C4-2B (cell line): ENCODE data around the gene VOPP1.

Source experiments
- ZFX ChIP-seq: fragments of 450-650 bp; IDR thresholded peaks from 2 replicates; pipeline ENCODE4 v1.6.1; 2017
- TF ChIP-seq, protein P1 (sequence below): fragments of 450-650 bp; conservative IDR thresholded peaks from 2 replicates; pipeline ENCODE4 v1.5.1; 2017; ENCODE audit warnings: mild to moderate bottlenecking

DNA sequence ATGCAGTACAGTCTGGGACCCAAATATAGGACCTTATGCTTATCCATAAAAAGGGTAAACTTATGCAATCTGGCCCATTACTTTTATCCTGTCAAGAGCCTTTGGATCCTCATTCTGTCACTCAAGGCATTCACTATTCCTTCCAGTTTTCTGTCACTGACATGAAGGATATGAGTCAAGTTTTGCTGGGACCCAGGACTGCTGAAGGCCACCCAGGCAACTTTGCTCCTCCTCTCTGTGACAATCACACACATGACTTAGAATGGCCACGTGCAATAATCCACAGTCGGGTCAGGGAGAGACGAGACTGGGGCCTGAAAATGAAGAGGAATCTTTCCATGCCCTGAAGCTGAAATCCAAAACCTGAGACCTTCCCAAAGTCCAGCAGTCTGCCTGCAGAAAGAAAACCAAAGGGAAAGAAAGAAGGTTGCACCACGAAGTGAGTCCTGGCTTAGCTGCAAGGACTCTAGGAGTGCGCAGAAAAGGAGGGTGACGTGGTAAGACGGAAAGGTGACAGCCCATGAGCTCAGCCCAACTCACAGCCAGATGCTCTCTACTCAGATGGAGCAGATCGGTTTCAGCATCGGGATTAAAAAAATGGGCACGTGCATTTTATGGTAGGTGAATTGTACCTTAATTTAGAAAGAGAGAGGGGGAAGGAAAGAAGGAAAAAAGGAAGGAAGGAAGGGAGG is 67.2 kb downstream of the VOPP1 start:
- TF ChIP-seq, protein P1, sequence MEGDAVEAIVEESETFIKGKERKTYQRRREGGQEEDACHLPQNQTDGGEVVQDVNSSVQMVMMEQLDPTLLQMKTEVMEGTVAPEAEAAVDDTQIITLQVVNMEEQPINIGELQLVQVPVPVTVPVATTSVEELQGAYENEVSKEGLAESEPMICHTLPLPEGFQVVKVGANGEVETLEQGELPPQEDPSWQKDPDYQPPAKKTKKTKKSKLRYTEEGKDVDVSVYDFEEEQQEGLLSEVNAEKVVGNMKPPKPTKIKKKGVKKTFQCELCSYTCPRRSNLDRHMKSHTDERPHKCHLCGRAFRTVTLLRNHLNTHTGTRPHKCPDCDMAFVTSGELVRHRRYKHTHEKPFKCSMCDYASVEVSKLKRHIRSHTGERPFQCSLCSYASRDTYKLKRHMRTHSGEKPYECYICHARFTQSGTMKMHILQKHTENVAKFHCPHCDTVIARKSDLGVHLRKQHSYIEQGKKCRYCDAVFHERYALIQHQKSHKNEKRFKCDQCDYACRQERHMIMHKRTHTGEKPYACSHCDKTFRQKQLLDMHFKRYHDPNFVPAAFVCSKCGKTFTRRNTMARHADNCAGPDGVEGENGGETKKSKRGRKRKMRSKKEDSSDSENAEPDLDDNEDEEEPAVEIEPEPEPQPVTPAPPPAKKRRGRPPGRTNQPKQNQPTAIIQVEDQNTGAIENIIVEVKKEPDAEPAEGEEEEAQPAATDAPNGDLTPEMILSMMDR = no peak
- TF ChIP-seq ZFX = no peak
